Activated CD4-positive, CD25-positive, alpha-beta regulatory T cell treated with anti-CD3 and anti-CD28 coated beads, Interleukin-2, amount 50 U/mL, for 24 hours (primary cell): ENCODE data around the gene STAT5B.
"Not testable (repeated sequence)": the region's sequence is repeated elsewhere in the genome, so short reads cannot be mapped to it uniquely, and the experiment has no call there.

Experiments used
- ATAC-seq, 2 donors: fragments of 150-1000 bp; cut with Tn5 transposase; one replicate each; pipeline ENCODE4 v1.10.0; 2021; ENCODE audit warnings: mild to moderate bottlenecking in 1 of 2, moderate library complexity in 1 of 2

Gene STAT5B

DNA sequence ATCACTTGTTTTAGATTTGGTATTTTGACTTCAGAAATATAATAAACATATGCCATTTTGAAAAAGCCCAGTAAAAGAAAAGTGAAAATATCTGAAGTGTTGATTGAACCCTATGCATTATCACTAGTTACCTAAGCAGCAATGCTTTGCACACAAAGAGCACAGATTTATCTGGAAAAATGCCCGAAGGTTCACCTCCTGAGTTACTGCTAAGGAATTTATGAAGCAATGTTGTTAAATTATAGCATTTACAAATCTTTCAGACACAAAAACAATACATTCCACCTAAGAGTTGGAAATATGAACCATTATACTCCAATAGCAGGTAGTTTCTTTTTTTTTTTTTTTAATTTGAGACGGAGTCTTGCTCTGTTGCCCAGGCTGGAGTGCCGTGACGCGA, 43.0 kb downstream of the STAT5B start:
- no peak for ATAC-seq

DNA sequence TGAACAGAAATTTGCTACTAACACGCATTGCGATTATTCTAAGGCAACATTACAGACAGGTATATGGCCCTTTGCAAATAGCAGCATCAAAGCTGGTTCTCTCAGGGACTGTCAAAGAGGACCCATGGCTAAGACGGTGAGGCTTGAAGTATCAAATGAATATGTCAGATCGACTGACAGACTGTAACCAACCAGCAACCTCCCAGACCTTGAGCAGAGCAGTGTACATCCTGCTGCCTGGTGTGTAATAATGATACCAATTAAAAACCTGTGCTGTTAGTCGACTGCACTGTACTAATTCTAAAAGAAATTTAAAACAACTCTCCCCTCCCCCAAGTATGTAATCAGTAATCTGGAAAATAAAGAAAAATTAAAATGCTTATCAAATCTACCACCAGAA, 46.0 kb downstream of the STAT5B start:
- peak; percentile 88 to 91 for ATAC-seq

DNA sequence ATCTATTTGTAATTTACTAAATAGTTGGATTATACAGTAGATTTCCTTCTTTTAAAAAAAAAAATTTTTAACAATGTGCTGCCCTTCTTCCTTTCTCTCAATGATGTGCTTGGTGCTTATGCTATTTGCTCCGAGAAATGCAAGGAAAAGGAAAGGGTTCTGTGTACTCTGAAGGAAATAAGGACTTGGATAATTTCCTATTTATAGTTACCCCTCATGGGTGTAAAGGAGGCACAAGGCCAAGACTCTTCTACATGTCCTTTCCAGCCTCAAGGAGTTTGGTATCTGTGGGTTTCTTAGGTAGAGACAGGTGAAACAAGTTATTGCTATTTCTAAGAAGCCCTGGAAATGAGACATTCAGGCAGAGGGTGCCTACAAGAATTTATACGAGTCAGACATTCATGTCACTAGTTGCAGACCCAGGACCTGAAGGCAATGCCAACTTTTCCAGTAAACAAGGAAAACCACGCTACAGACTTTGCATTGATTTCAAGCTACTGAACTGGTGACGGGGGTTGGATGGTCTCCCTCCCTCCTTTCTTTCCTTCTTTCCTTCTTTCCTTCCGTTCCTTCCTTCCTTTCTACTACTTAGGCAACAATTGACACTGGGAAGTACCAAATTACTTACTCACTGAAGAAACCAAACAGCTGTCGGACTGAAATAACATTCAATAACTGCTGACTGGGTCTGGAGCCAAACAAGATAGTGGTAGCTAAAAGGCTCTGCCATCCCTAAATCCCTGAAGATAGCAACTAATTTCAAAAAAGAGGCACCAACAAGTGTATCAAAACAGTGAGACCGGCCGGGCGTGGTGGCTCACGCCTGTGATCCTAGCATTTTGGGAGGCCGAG, 48.1 kb downstream of the STAT5B start:
- no peak for ATAC-seq

DNA sequence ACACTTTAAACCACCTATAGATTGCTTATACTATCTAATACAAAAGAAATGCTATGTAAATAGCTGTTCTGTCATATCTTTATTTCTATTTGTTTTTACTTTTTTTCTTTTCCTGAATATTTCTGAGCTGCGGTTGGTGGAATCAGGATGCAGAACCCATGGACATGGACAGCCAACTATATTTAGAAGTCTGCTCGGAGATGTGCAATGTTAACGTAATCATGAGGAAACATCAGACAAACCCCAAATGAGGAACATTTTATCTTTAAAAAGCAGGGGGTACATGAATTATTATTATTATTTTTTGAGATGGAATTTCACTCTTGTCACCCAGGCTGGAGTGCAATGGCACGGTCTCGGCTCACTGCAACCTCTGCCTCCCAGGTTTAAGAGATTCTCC, 50.5 kb downstream of the STAT5B start:
- ATAC-seq: no peak

DNA sequence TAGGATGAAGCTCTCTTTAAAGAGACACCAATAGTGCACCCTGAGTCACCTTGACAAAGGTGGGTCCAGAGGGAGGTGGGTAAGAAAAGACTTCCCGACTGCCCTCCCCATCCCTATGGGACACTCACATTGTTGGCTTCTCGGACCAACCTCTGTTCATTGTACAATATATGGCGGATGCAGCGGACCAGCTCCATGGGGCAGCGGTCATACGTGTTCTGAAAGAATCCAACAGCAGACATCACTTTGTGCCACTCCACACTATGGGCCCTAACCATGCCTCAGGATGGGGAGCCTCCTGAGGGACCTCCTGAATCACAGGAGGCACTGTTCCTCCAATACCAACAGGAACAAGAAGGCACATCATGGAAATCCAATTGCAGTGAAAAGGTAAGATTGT, 51.5 kb downstream of the STAT5B start:
- ATAC-seq: no peak

DNA sequence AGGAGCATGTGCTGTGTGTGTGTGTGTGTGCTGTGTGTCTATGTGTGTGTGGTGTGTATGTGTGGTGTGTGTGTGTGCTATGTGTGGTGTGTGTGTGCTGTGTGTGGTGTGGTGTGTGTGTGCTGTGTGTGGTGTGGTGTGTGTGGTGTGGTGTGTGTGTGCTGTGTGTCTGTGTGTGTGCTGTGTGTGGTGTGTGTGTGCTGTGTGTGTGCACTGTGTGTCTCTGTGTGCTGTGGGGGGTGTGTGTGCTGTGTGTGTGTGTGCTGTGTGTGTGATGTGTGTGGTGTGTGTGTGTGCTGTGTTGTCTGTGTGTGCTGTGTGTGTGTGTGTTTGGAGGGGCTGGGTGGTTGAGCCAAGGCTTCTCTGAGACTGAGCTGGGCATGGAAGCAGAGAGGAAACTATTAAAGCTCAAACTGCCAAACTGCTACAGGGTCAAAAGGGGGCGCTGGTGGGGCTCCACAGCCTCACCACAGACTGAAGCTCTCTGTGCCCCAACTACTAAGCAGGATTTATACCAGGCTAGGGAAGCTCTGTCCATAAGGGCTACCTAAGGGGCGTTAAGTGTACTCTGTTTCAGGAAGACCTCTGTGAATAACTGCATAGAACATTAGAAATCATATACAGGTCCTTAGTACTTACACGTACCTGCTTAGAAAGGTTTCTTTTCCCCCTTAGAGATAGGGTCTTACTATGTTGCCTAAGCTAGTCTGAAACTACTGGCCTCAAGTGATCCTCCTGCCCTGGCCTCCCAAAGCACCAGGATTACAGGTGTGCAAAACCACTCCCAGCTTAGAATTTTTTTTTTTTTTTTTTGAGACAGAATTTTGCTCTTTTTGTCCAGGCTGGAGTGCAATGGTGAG, 54.1 kb downstream of the STAT5B start:
- ATAC-seq: peak; percentile 74 to 83

DNA sequence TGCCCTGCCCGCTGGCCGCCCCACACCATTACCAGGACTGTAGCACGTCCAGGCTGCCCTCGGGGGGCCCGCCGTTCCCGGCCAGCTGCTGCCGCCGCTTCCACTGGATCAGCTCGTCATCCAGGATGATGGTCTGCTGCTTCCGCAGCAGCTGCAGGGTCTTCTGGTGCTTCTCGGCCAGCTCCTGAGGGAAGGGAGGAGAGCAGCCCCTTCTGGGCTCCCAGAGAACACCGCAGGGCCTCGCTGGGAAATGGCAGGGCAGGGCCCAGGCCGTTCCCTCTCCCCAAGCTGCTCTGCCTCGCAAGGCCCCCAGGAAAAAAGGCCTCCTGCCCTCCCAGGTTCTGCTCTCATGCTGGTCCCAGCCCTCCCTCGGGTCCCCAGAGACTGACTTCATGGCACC, 56.9 kb downstream of the STAT5B start:
- ATAC-seq: not testable (repeated sequence)

DNA sequence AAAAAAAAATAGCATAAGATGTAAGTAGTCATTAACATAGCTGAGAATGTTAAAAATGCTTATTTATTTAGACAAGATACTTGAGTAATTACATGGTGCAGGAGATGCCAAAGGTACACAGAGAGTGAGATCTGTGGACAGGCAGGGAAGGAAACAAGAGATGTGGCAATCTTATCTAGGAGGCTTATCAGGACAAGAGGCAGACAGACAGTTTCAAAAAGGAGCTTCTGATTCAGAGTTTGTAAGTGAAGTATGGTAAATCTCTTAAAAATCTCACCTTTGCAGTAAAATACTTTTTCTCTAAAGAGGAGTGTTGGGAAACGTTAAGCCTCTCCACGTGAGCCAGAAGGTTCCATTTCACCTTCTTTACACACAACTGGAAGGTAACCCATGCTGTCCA, 62.0 kb downstream of the STAT5B start:
- no peak for ATAC-seq

DNA sequence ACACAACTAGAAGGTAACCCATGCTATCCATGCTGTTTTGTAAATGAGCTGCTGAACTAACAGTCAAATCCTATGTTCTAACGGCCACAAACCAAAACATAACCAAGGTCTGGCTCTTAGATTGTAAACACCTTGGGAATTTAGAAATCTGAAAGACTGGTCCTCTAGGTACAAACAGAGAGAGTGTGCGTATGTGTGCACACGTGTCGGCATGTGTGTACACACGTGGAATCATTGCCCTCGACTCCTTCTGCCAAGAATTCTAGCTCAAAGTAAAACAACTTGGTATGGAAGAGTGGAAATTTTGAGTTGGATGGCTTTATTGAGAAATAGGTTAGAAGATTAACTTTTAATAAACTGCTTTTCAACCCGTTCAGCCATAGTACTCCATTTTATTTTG, 63.8 kb downstream of the STAT5B start:
- ATAC-seq: no peak

DNA sequence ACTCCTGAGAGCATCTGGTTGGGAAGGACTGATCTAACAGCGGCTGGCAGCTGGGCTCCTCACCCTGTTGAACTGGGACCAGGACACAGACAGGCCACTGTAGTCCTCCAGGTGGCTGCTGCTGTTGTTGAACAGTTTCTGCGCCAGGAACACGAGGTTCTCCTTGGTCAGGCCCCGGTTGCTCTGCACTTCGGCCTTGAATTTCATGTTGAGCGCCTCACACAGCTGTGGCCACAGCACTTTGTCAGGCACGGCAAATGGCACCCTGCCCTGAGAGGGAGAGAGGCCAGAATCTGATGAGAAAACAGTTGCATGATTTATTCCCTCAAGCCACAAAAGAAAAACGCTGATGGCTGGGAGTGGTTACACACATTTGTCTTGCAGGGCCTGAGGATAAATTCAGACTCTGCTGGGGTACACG, 64.3 kb downstream of the STAT5B start:
- not testable (repeated sequence) for ATAC-seq

DNA sequence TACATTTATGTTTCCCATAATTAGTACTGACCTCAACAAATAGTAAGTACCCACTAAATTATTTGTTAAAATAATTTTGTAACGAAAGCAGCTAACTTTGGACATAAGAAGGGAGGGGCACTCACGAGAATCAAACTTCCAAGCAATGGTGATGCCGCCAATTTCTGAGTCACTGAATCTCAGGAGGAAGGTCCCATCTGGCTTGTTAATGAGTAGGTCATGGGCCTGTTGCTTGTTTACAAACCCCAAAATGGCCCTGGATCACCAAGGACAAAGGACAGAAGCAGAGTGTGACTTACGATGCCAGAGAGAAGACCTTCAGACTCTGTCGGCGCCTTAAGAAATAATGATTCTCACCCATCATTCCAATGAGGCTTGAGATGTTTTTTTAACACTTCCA, 66.1 kb downstream of the STAT5B start:
- no peak for ATAC-seq

DNA sequence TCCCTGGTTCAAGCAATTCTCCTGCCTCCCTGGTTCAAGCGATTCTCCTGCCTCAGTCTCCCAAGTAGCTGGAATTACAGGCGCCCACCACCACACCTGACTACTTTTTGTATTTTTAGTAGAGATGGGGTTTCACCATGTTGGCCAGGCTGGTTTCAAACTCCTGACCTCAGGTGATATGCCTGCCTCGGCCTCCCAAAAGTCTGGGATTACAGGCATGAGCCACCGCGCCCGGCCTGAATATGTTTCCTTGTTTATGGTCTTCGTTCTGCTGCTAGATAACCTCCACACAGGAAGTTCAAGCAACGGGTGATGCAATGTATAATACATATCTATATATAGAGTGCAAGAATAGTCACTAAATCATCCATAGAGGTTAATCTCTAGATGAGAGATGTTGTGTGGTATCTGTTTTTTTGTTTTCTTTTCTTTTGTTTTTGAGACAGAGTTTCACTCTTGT, 70.0 kb downstream of the STAT5B start:
- not testable (repeated sequence) for ATAC-seq

DNA sequence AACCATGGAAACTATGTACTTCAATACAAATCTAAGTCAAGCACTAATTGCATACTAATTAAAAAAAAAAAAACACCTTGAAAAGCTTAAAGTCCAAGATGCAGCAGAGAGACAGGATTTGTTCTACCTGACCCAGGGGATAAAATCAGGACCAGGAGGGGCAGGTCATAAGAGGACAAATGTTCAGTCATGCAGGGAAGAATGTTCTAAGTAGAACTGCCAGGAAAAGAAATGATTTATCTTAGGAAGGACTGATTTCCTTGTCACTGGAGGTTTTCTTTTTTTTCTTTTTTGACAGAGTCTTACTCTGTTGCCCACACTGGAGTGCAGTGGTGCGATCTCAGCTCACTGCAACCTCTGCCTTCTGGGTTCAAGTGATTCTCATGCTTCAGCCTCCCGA, 72.8 kb downstream of the STAT5B start:
- ATAC-seq: no peak

DNA sequence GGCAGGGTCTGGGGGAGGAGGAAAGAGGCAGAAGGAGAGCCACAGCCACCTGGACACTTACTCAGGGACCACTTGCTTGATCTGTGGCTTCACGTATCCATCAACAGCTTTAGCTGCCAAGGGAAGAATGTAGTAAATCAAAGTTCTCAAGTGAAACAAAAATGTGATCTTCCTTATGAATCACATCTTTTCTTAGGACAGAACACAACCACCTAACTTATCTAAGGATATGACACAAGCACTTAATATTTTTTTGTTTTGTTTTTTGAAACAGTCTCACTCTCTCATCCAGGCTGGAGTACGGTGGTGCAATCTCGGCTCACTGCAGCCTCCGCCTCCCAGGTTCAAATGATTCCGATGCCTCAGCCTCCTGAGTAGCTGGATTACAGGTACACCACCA, 73.5 kb downstream of the STAT5B start:
- no peak for ATAC-seq

DNA sequence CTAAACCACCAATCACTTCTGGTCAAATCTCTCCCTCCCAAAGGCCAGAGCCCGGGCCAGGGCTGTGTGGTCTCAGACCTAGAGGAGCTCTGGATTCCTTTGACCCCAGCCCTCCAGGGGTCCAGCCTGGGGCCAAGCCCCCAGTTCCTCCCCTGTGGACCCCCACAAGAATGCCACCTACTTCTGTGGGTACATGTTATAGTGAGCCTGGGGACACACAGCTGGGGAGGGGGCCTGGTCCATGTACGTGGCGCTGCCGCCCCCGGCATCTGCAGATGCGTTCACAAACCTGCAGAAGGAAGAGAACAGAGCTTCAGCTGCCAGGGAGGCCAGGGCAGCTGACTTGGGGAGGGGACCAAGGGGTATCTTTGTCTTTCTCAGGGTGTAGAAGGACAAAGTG, 74.0 kb downstream of the STAT5B start:
- no peak for ATAC-seq

DNA sequence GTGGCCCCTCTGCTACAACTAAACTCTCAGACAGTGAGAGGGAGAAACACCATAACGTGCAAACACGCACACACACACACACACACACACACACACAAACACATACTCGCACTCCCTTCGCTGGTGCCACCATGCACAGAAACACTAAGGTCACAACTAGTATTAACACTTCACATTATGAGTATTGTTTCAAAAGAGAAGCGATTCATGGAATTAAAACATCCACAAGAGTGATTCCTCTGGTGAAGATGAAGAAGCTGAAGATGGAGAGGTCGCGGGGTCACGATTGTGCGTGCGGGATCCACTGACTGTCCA, 74.8 kb downstream of the STAT5B start:
- no peak for ATAC-seq

DNA sequence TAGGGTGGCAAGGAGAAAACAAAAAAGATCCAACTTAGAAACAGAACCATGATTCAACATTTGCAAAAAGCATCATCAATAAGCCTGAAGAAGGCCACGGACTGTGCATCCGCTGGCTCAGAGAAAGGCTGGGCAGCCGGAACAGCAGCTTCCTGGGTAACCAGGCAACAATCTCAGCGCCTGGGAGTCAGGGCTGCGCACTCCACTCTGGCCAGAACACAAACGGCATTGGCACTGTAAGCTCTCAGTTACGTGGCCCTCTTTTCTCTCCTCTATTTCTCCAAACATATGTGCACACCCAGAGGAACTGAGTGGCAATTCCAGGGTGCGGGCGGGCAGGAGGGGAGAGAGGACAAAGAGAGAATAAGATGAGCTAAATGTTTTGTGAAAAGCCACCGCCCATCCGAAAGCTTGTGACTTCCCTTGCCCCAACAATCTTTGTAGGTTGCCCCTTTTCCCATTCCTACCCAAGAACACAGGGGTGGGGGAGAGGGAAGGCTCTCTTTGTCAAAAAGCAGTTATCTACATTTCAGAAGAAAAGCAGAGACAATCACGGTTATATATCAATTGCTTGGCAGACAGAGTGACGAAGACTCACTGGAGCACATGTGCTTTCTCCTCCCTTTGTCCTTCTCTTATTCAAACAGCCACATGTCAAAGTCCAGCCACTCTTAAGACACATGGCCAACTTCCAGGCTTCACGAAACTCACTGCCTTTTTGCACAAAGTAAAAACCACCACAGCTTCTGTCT, 75.3 kb downstream of the STAT5B start:
- no peak for ATAC-seq

DNA sequence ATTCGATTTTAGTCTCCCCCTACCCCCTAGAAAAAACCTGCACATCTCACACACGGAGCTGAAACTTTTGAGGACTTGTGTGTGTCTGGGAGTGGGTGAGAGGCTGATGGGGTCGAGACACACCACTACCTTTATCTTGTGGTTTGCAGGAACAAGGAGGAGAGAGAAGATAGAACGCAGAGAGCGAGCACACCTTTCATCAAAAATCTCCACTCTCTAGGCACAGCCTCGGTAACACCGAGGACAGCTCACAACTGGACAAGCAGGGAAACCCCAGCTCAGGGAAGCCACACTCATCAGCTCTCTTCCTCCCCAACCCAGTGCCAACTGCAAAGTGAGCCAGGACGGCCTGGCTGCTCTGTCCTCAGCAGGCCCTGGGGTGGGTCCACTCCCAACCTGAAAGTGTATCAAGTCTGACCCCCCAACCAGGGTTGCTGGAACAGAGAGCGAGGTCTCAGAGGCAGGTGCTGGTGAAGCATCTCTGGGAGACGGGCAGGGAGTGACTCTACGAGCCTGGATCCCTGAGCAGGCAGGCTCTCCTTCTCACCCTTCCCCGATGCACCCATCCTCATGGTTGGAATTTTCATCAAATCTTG, 76.7 kb downstream of the STAT5B start:
- ATAC-seq: no peak

DNA sequence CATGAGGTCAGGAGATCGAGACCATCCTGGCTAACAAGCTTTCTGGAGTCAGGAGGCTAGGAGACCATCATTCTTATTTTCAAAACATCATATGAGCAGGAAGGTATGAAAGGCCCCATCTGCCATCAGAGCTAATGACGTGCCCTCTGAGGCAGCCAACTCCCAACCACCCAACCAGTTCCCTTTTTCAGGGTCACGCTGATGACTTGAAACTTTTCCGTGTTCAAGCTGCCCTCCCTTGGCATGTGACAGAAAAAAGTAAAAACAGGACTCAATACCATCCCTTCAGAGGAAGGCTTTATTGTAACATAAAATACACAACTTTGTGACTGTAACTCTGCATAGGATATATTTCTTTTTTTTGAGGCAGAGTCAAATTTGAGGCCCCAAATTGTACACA, 77.3 kb downstream of the STAT5B start:
- no peak for ATAC-seq

DNA sequence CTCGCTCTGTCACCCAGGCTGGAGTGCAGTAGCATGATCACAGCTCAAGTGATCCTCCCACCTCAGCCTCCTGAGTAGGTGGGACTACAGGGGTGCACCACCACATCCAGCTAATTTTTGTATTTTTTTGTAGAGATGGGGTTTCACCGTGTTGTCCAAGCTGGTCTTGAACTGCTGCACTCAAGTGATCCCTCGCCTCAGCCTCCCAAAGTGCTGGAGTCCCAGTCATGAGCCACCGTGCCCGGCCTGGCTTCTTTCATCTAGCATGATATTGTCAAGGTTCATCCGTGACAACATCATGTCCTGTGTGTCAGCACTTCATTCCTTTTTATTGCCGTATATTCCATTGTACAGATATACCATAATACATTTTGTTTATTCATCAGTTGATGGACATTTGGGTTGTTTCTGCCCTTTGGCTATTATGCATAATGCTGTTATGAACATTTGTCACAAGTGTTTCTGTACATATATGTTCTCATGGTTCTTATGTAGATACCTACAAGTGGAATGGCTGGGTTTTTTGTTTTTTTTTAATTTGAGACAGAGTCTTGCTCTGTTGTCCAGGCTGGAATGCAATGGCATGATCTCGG, 78.5 kb downstream of the STAT5B start:
- no peak for ATAC-seq

DNA sequence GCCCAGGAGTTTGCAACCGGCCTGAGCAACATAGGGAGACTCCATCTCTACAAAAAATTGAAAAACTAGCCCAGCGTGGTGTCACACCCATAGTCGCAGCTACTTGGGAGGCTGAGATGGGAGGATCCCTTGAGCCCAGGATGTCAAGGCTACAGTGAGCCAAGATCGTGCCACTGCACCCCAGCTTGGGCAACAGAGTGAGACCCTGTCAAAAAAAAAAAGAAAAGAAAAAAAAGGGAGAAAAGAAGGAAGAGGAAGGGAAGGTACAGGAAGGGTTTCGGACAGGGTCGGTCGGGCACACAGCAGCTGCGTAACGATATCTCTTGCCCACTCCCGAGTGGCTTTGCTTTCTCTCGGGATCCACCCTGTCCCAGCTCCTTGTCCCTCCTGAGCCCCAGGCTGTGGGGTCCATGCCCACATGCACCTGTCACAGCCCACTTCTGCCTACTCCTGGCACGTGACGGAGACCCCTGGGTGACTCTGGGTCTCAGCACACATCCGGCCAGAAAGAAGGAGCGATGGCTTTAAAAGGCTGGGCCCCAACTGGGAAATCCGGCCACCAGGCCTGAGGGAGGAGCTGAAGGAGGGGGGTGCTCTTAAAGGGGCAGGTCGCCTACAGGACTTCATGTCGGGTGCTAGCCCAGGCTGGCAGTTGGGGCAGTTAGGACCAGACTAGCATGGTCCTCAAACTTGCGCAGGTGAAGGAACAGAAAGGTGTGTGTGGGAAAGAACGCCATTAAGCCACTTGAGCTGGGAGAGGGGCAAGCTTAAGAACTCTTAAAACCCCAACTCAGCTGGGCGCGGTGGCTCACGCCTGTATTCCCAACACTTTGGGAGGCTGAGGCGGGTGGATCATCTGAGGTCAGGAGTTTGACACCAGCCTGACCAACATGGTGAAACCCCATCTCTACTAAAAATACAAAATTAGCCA, 82.0 kb downstream of the STAT5B start, which contains the start of gene GHDC:
TSS of gene GHDC (minus strand) at position 526 of the 931 bp plus-strand sequence. CDS start 913 bp downstream, outside the sequence.
- ATAC-seq: peak; percentile 97 to 99
